HG03460 (cell line): ENCODE data around the gene PLEKHG1.

Experiments used
- ATAC-seq: cut with Tn5 transposase; IDR thresholded peaks from one replicate; pipeline ENCODE4 v1.9.1; 2021; ENCODE audit not compliant: unreplicated experiment

Gene PLEKHG1

GRCh38 chr6:150617496-150618460, 18.1 kb downstream of the PLEKHG1 start:
- no peak for ATAC-seq

- no peak for ATAC-seq
Measured at GRCh38 chr6:150619275-150619674, 19.6 kb downstream of the PLEKHG1 start.

- no peak for ATAC-seq
Measured at GRCh38 chr6:150620244-150620643, 20.6 kb downstream of the PLEKHG1 start.

- ATAC-seq: no peak
Measured at GRCh38 chr6:150620763-150621162, 21.1 kb downstream of the PLEKHG1 start.

GRCh38 chr6:150622476-150622875, 22.8 kb downstream of the PLEKHG1 start:
- ATAC-seq: no peak

- peak; percentile 96 for ATAC-seq
Measured at GRCh38 chr6:150622941-150623874, 23.5 kb downstream of the PLEKHG1 start.

- no peak for ATAC-seq
Measured at GRCh38 chr6:150624191-150624590, 24.5 kb downstream of the PLEKHG1 start.

GRCh38 chr6:150625927-150626326, 26.2 kb downstream of the PLEKHG1 start:
- no peak for ATAC-seq

GRCh38 chr6:150627154-150627553, 27.5 kb downstream of the PLEKHG1 start:
- ATAC-seq: no peak

GRCh38 chr6:150627585-150628025, 27.9 kb downstream of the PLEKHG1 start:
- no peak for ATAC-seq

GRCh38 chr6:150628908-150629307, 29.2 kb downstream of the PLEKHG1 start:
- no peak for ATAC-seq

GRCh38 chr6:150631283-150631983, 31.7 kb downstream of the PLEKHG1 start:
- ATAC-seq: peak; percentile 34

GRCh38 chr6:150631984-150632642, 32.4 kb downstream of the PLEKHG1 start:
- ATAC-seq: no peak

- peak; percentile 48 for ATAC-seq
Measured at GRCh38 chr6:150632785-150633485, 33.2 kb downstream of the PLEKHG1 start.

GRCh38 chr6:150633486-150633834, 33.8 kb downstream of the PLEKHG1 start:
- ATAC-seq: peak; percentile 10

- ATAC-seq: no peak
Measured at GRCh38 chr6:150634176-150634963, 34.7 kb downstream of the PLEKHG1 start.

- ATAC-seq: no peak
Measured at GRCh38 chr6:150634964-150635292, 35.2 kb downstream of the PLEKHG1 start.

- ATAC-seq: no peak
Measured at GRCh38 chr6:150635906-150636514, 36.3 kb downstream of the PLEKHG1 start.

GRCh38 chr6:150636808-150637207, 37.1 kb downstream of the PLEKHG1 start:
- ATAC-seq: peak; percentile 26
